HepG2 (cell line): ENCODE measurements around the gene PMM2. TPM values are rescaled to one million over a fixed set of nuclear protein-coding genes. Genes with fewer than 3 reads are reported as not detected.

Experiments used
- AGO1 ChIP-seq: fragments of 200-400 bp; formaldehyde crosslinking; IDR thresholded peaks from 2 replicates; pipeline ENCODE4 v1.6.1; 2017; ENCODE audit warnings: mild to moderate bottlenecking, low read depth, low read length, moderate library complexity; ENCODE audit not compliant: poor library complexity, severe bottlenecking
- ATF1 ChIP-seq: IDR thresholded peaks from 2 replicates; pipeline ENCODE4 v1.6.1; 2016; ENCODE audit warnings: mild to moderate bottlenecking, control low read depth
- ATF7-NPFF ChIP-seq: sonication (generic); formaldehyde crosslinking; IDR thresholded peaks from 2 replicates; pipeline ENCODE4 v1.8.1; 2023; ENCODE audit warnings: mild to moderate bottlenecking, low read depth, missing genetic modification reagents, moderate library complexity
- MEF2D ChIP-seq: sonication (generic); formaldehyde crosslinking; IDR thresholded peaks from 2 replicates; pipeline ENCODE4 v1.5.1; 2020; ENCODE audit warnings: mild to moderate bottlenecking, missing genetic modification reagents
- SP1 ChIP-seq, 2 experiments: fragments of 450-650 bp in 1 of 2; sonication (generic) in 1 of 2; formaldehyde crosslinking in 1 of 2; IDR thresholded peaks; 2 replicates each; pipeline versions ENCODE4 v1.4.0 to v1.6.1; 2016 to 2020; ENCODE audit warnings: missing genetic modification reagents in 1 of 2
- TOPORS ChIP-seq: sonication (generic); formaldehyde crosslinking; IDR thresholded peaks from 2 replicates; pipeline ENCODE4 v1.8.0; 2023; ENCODE audit warnings: mild to moderate bottlenecking, missing genetic modification reagents
- ZNF761 ChIP-seq: sonication (generic); formaldehyde crosslinking; conservative IDR thresholded peaks from 2 replicates; pipeline ENCODE4 v1.4.0; 2020; ENCODE audit warnings: mild to moderate bottlenecking, missing genetic modification reagents
- ZNF788 ChIP-seq: sonication (generic); formaldehyde crosslinking; IDR thresholded peaks from 2 replicates; pipeline ENCODE4 v1.5.0; 2020; ENCODE audit warnings: mild to moderate bottlenecking, missing genetic modification reagents, borderline replicate concordance
- polyA plus RNA-seq, 8 experiments: library from polyadenylated mRNA; depleted of rRNA in 3 of 8; stranded (reverse) in 7 of 8; unstranded in 1 of 8; fragments of >200 nt; fragmentation: Illumina TruSeq in 4 of 8; extraction: Trizol in 4 of 8; gene quantifications; 2 replicates each; pipeline versions ENCODE4 v1.2.1 to v1.2.3, GENCODE V29; 2011 to 2016; ENCODE audit warnings: low read depth in 4 of 8, missing spikeins in 1 of 8, mixed read lengths in 1 of 8; ENCODE audit not compliant: insufficient read depth in 1 of 8
- total RNA-seq, 5 experiments: library from RNA; depleted of rRNA; stranded (reverse); fragments of >200 nt; fragmentation: Illumina TruSeq; extraction: Trizol; gene quantifications; 2 replicates each; pipeline ENCODE4 v1.2.3, GENCODE V29; 2016; ENCODE audit warnings: low read depth in 1 of 5
- TF ChIP-seq, protein P1 (sequence below): IDR thresholded peaks from 2 replicates; pipeline ENCODE4 v1.6.1; 2016; ENCODE audit warnings: low read depth, missing genetic modification reagents, missing compliant biosample characterization
- TF ChIP-seq, protein P2 (sequence below): sonication (generic); formaldehyde crosslinking; IDR thresholded peaks from 2 replicates; pipeline ENCODE4 v1.5.0; 2020; ENCODE audit warnings: missing genetic modification reagents, mild to moderate bottlenecking, borderline replicate concordance
- TF ChIP-seq, protein P3 (sequence below): IDR thresholded peaks from 2 replicates; pipeline ENCODE4 v1.6.1; 2016; ENCODE audit warnings: missing biosample characterization, missing genetic modification reagents, low read depth
- TF ChIP-seq, protein P4 (sequence below): sonication (generic); formaldehyde crosslinking; IDR thresholded peaks from 2 replicates; pipeline ENCODE4 v1.4.0; 2020; ENCODE audit warnings: missing genetic modification reagents
- TF ChIP-seq, protein P5 (sequence below): sonication (generic); formaldehyde crosslinking; IDR thresholded peaks from 2 replicates; pipeline ENCODE4 v1.4.0; 2020; ENCODE audit warnings: low read depth, missing genetic modification reagents
- TF ChIP-seq, protein P6 (sequence below): fragments of 450-650 bp; IDR thresholded peaks from 2 replicates; pipeline ENCODE4 v1.6.1; 2017

Gene PMM2
- total and polyA plus RNA-seq, 2 of the 13 experiments (the other 11 are each of a cell fraction or from before 2014, with no cell fraction given) = 52.2 to 93.7 TPM

DNA sequence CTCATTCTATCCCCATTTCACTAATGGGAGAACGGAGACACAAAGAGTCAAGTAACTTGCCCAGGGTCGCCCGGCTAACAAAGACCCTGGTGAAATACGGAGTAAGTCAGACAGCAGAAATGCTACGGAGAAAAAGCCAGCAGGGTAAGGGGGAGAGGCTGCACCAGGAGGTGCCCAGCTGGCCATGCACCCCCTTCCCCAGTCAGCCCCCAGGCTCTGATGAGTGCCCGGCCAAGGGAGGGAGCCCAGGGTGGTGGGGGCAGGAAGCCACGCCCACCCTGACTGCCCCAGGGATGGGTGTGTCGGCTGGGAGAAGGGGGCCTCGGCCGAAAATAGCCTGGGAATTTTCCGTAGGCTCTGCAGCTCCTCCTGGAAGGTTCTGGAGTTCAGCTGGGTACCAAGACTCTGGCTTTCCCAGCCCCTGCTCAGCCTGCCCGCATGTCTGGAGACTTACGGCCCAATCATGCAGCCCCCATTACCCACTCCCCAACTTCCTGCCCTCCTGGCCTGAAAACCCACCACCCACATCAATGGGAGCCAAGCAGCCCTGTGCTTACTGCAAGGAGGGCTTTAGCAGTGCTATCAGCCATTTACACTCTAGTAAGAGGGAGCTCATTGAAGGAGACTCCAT is 67.0 kb downstream of the PMM2 start (continued):
- TF ChIP-seq, protein P1, sequence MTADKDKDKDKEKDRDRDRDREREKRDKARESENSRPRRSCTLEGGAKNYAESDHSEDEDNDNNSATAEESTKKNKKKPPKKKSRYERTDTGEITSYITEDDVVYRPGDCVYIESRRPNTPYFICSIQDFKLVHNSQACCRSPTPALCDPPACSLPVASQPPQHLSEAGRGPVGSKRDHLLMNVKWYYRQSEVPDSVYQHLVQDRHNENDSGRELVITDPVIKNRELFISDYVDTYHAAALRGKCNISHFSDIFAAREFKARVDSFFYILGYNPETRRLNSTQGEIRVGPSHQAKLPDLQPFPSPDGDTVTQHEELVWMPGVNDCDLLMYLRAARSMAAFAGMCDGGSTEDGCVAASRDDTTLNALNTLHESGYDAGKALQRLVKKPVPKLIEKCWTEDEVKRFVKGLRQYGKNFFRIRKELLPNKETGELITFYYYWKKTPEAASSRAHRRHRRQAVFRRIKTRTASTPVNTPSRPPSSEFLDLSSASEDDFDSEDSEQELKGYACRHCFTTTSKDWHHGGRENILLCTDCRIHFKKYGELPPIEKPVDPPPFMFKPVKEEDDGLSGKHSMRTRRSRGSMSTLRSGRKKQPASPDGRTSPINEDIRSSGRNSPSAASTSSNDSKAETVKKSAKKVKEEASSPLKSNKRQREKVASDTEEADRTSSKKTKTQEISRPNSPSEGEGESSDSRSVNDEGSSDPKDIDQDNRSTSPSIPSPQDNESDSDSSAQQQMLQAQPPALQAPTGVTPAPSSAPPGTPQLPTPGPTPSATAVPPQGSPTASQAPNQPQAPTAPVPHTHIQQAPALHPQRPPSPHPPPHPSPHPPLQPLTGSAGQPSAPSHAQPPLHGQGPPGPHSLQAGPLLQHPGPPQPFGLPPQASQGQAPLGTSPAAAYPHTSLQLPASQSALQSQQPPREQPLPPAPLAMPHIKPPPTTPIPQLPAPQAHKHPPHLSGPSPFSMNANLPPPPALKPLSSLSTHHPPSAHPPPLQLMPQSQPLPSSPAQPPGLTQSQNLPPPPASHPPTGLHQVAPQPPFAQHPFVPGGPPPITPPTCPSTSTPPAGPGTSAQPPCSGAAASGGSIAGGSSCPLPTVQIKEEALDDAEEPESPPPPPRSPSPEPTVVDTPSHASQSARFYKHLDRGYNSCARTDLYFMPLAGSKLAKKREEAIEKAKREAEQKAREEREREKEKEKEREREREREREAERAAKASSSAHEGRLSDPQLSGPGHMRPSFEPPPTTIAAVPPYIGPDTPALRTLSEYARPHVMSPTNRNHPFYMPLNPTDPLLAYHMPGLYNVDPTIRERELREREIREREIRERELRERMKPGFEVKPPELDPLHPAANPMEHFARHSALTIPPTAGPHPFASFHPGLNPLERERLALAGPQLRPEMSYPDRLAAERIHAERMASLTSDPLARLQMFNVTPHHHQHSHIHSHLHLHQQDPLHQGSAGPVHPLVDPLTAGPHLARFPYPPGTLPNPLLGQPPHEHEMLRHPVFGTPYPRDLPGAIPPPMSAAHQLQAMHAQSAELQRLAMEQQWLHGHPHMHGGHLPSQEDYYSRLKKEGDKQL = no peak
- TF ChIP-seq, protein P2, sequence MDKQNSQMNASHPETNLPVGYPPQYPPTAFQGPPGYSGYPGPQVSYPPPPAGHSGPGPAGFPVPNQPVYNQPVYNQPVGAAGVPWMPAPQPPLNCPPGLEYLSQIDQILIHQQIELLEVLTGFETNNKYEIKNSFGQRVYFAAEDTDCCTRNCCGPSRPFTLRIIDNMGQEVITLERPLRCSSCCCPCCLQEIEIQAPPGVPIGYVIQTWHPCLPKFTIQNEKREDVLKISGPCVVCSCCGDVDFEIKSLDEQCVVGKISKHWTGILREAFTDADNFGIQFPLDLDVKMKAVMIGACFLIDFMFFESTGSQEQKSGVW (CRISPR knock-in tag) = no peak
- TF ChIP-seq TOPORS (CRISPR knock-in tag) = no peak
- TF ChIP-seq ZNF788 = 0 out of 2 replicates have a peak, but pooled peaks have one; percentile 47
- TF ChIP-seq, protein P3, sequence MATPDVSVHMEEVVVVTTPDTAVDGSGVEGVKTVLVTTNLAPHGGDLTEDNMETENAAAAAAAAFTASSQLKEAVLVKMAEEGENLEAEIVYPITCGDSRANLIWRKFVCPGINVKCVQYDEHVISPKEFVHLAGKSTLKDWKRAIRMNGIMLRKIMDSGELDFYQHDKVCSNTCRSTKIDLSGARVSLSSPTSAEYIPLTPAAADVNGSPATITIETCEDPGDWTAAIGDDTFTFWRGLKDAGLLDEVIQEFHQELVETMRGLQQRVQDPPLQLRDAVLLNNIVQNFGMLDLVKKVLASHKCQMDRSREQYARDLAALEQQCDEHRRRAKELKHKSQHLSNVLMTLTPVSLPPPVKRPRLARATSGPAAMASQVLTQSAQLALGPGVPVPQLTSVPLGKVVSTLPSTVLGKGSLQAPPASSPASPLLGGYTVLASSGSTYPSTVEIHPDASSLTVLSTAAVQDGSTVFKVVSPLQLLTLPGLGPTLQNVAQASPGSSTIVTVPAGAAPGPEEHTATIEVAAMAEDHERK (CRISPR knock-in tag) = no peak
- TF ChIP-seq MEF2D = no peak
- 0 out of 2 replicates have a peak, but pooled peaks have one; percentile 30 for TF ChIP-seq ATF7-NPFF (CRISPR knock-in tag)
- no peak for TF ChIP-seq ATF1 (CRISPR knock-in tag)
- no peak for TF ChIP-seq SP1 (IDR thresholded peaks at IDR 0.05)
- 0 out of 2 replicates have a peak, but pooled peaks have one; percentile 33 for TF ChIP-seq SP1 (CRISPR knock-in tag; IDR thresholded peaks at IDR 0.05)
- TF ChIP-seq, protein P4, sequence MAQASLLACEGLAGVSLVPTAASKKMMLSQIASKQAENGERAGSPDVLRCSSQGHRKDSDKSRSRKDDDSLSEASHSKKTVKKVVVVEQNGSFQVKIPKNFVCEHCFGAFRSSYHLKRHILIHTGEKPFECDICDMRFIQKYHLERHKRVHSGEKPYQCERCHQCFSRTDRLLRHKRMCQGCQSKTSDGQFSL = no peak
- TF ChIP-seq ZNF761 (CRISPR knock-in tag) = peak; percentile 9; the same call in 1 of the 2 replicates
- peak; percentile 93 for TF ChIP-seq AGO1
- TF ChIP-seq, protein P5, sequence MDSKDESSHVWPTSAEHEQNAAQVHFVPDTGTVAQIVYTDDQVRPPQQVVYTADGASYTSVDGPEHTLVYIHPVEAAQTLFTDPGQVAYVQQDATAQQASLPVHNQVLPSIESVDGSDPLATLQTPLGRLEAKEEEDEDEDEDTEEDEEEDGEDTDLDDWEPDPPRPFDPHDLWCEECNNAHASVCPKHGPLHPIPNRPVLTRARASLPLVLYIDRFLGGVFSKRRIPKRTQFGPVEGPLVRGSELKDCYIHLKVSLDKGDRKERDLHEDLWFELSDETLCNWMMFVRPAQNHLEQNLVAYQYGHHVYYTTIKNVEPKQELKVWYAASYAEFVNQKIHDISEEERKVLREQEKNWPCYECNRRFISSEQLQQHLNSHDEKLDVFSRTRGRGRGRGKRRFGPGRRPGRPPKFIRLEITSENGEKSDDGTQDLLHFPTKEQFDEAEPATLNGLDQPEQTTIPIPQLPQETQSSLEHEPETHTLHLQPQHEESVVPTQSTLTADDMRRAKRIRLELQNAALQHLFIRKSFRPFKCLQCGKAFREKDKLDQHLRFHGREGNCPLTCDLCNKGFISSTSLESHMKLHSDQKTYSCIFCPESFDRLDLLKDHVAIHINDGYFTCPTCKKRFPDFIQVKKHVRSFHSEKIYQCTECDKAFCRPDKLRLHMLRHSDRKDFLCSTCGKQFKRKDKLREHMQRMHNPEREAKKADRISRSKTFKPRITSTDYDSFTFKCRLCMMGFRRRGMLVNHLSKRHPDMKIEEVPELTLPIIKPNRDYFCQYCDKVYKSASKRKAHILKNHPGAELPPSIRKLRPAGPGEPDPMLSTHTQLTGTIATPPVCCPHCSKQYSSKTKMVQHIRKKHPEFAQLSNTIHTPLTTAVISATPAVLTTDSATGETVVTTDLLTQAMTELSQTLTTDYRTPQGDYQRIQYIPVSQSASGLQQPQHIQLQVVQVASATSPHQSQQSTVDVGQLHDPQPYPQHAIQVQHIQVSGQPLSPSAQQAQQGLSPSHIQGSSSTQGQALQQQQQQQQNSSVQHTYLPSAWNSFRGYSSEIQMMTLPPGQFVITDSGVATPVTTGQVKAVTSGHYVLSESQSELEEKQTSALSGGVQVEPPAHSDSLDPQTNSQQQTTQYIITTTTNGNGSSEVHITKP = 0 out of 2 replicates have a peak, but pooled peaks have one; percentile 11
- TF ChIP-seq, protein P6, sequence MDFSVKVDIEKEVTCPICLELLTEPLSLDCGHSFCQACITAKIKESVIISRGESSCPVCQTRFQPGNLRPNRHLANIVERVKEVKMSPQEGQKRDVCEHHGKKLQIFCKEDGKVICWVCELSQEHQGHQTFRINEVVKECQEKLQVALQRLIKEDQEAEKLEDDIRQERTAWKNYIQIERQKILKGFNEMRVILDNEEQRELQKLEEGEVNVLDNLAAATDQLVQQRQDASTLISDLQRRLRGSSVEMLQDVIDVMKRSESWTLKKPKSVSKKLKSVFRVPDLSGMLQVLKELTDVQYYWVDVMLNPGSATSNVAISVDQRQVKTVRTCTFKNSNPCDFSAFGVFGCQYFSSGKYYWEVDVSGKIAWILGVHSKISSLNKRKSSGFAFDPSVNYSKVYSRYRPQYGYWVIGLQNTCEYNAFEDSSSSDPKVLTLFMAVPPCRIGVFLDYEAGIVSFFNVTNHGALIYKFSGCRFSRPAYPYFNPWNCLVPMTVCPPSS = no peak
